H9 (cell line): ENCODE data around the gene ARHGAP40. TPM values are rescaled to one million over a fixed set of nuclear protein-coding genes. Genes with fewer than 3 reads are reported as not detected.

Experiments
- DNase-seq: peaks from one replicate; pipeline ENCODE4 v3.0.0-alpha.2; 2017
- H2AFZ ChIP-seq: one replicate; pipeline ENCODE4 v1.6.1; 2013; ENCODE audit warnings: mild to moderate bottlenecking, low read length, control low read depth, moderate library complexity
- H2AK5ac ChIP-seq: 2 replicates; pipeline ENCODE4 v1.6.1; 2013; ENCODE audit warnings: low read length, control low read depth, mixed read lengths; ENCODE audit not compliant: insufficient read length
- H2BK120ac ChIP-seq: one replicate; pipeline ENCODE4 v1.6.1; 2013; ENCODE audit warnings: low read depth, mild to moderate bottlenecking, low read length, control low read depth, inconsistent platforms; ENCODE audit not compliant: poor library complexity, severe bottlenecking
- H2BK12ac ChIP-seq: 2 replicates; pipeline ENCODE4 v1.6.1; 2013; ENCODE audit warnings: low read length, control low read depth, mixed read lengths, low read depth; ENCODE audit not compliant: insufficient read length
- H2BK15ac ChIP-seq: 2 replicates; pipeline ENCODE4 v1.6.1; 2013; ENCODE audit warnings: low read depth, low read length, control low read depth
- H2BK20ac ChIP-seq: one replicate; pipeline ENCODE4 v1.6.1; 2013; ENCODE audit warnings: low read depth, mild to moderate bottlenecking, low read length, control low read depth, inconsistent platforms; ENCODE audit not compliant: poor library complexity, severe bottlenecking
- H2BK5ac ChIP-seq: 2 replicates; pipeline ENCODE4 v1.6.1; 2013; ENCODE audit warnings: low read length, control low read depth, mixed read lengths; ENCODE audit not compliant: insufficient read length
- H3K14ac ChIP-seq: 2 replicates; pipeline ENCODE4 v1.6.1; 2013; ENCODE audit warnings: low read length, control low read depth; ENCODE audit not compliant: insufficient read depth
- H3K18ac ChIP-seq: 2 replicates; pipeline ENCODE4 v1.6.1; 2013; ENCODE audit warnings: low read depth, mild to moderate bottlenecking, mixed read lengths, low read length, control low read depth; ENCODE audit not compliant: insufficient read length
- H3K23ac ChIP-seq: 2 replicates; pipeline ENCODE4 v1.6.1; 2013; ENCODE audit warnings: low read length, control low read depth, mixed read lengths, low read depth; ENCODE audit not compliant: insufficient read length
- H3K23me2 ChIP-seq: 2 replicates; pipeline ENCODE4 v1.6.1; 2013; ENCODE audit warnings: low read depth, mild to moderate bottlenecking, mixed read lengths, low read length, control low read depth; ENCODE audit not compliant: insufficient read length, poor library complexity, severe bottlenecking
- H3K27ac ChIP-seq: 2 replicates; pipeline ENCODE4 v1.5.1; 2013; ENCODE audit warnings: low read length, control low read depth, mixed read lengths, low read depth; ENCODE audit not compliant: insufficient read length
- H3K27me3 ChIP-seq: 2 replicates; pipeline ENCODE4 v1.6.1; 2013; ENCODE audit warnings: low read length, control low read depth, inconsistent platforms; ENCODE audit not compliant: insufficient read depth
- H3K4ac ChIP-seq: 2 replicates; pipeline ENCODE4 v1.6.1; 2013; ENCODE audit warnings: low read depth, mild to moderate bottlenecking, control low read depth, inconsistent platforms, low read length, moderate library complexity
- H3K4me1 ChIP-seq: 2 replicates; pipeline ENCODE4 v1.6.1; 2013; ENCODE audit warnings: low read length, control low read depth, inconsistent platforms; ENCODE audit not compliant: insufficient read depth
- H3K4me2 ChIP-seq: 2 replicates; pipeline ENCODE4 v1.6.1; 2013; ENCODE audit warnings: low read length, control low read depth, mixed read lengths; ENCODE audit not compliant: insufficient read length, insufficient read depth
- H3K56ac ChIP-seq: 2 replicates; pipeline ENCODE4 v1.6.1; 2013; ENCODE audit warnings: low read depth, mild to moderate bottlenecking, mixed read lengths, low read length, control low read depth; ENCODE audit not compliant: insufficient read length
- H3K79me1 ChIP-seq: 2 replicates; pipeline ENCODE4 v1.6.1; 2013; ENCODE audit warnings: low read depth, mild to moderate bottlenecking, moderate library complexity, low read length, control low read depth, inconsistent platforms; ENCODE audit not compliant: insufficient read depth, poor library complexity, severe bottlenecking
- H3K79me2 ChIP-seq: 2 replicates; pipeline ENCODE4 v1.6.1; 2013; ENCODE audit warnings: low read length, control low read depth, inconsistent platforms; ENCODE audit not compliant: insufficient read depth
- H3K9ac ChIP-seq: 2 replicates; pipeline ENCODE4 v1.6.1; 2013; ENCODE audit warnings: low read length, control low read depth, mixed read lengths; ENCODE audit not compliant: insufficient read length; ENCODE audit errors: extremely low read depth
- H3K9me3 ChIP-seq: one replicate; pipeline ENCODE4 v1.6.1; 2013; ENCODE audit warnings: low read depth, low read length, inconsistent platforms; ENCODE audit not compliant: control insufficient read depth
- H3T11ph ChIP-seq: one replicate; pipeline ENCODE4 v1.6.1; 2013; ENCODE audit warnings: mild to moderate bottlenecking, low read length, control low read depth, inconsistent platforms
- H4K20me1 ChIP-seq: one replicate; pipeline ENCODE4 v1.6.1; 2013; ENCODE audit not compliant: control insufficient read depth, insufficient read length, insufficient read depth
- H4K5ac ChIP-seq: 2 replicates; pipeline ENCODE4 v1.6.1; 2013; ENCODE audit warnings: low read depth, mild to moderate bottlenecking, mixed read lengths, low read length, control low read depth; ENCODE audit not compliant: insufficient read length
- H4K8ac ChIP-seq: replicated peaks from 2 replicates; pipeline ENCODE4 v1.6.1; 2013; ENCODE audit warnings: low read length, control low read depth, mixed read lengths, low read depth; ENCODE audit not compliant: insufficient read length
- H4K91ac ChIP-seq: 2 replicates; pipeline ENCODE4 v1.6.1; 2013; ENCODE audit warnings: low read depth, mild to moderate bottlenecking, moderate library complexity, mixed read lengths, low read length, control low read depth; ENCODE audit not compliant: insufficient read length
- H3K27ac Mint-ChIP-seq, 3 experiments: 2 replicates in 2 of 3; 3 replicates in 1 of 3; pipeline ENCODE4 v1.8.0; 2020 to 2021; ENCODE audit warnings: mixed read lengths in 3 of 3, mild to moderate bottlenecking in 1 of 3, moderate library complexity in 1 of 3
- H3K27me3 Mint-ChIP-seq: 2 replicates; pipeline ENCODE4 v1.8.0; 2021; ENCODE audit warnings: low read depth, mild to moderate bottlenecking, moderate library complexity, mixed read lengths
- H3K36me3 Mint-ChIP-seq, 3 experiments: 2 replicates in 2 of 3; 3 replicates in 1 of 3; pipeline ENCODE4 v1.8.0; 2020 to 2021; ENCODE audit warnings: low read depth in 3 of 3, mixed read lengths in 3 of 3; ENCODE audit not compliant: insufficient read depth in 1 of 3
- H3K4me1 Mint-ChIP-seq, 2 experiments: 2 replicates each; pipeline ENCODE4 v1.8.0; 2020; ENCODE audit warnings: mixed read lengths in 2 of 2
- H3K4me3 Mint-ChIP-seq, 2 experiments: 2 replicates in 1 of 2; 3 replicates in 1 of 2; pipeline ENCODE4 v1.8.0; 2020 to 2021; ENCODE audit warnings: mild to moderate bottlenecking in 2 of 2, mixed read lengths in 2 of 2, moderate library complexity in 1 of 2
- H3K9me3 Mint-ChIP-seq, 2 experiments: 2 replicates in 1 of 2; 3 replicates in 1 of 2; pipeline ENCODE4 v1.8.0; 2020; ENCODE audit warnings: mild to moderate bottlenecking in 2 of 2, mixed read lengths in 2 of 2, moderate library complexity in 1 of 2
- WGBS: extraction: QIAGEN DNeasy Blood & Tissue Kit; methylation state at CpG from one replicate; pipeline ENCODE4 v1.1.7; 2013; ENCODE audit warnings: missing lambda C conversion rate, low lambda C conversion rate, mixed read lengths; ENCODE audit not compliant: insufficient read length; ENCODE audit errors: extremely low coverage; 5-methylcytosine and 5-hydroxymethylcytosine counted together
- total RNA-seq: library from RNA; stranded (reverse); gene quantifications from 2 replicates; pipeline ENCODE4 v1.2.1, GENCODE V29; 2021
- TF ChIP-seq, protein P1 (sequence below): fragments of 200-600 bp; sonication (generic); conservative IDR thresholded peaks from 3 replicates; pipeline ENCODE4 v1.8.0; 2021; ENCODE audit warnings: antibody characterized with exemption, mild to moderate bottlenecking

The ARHGAP40 gene
- total RNA-seq, 1 experiment from 2014 or later: 0.17 TPM

DNA sequence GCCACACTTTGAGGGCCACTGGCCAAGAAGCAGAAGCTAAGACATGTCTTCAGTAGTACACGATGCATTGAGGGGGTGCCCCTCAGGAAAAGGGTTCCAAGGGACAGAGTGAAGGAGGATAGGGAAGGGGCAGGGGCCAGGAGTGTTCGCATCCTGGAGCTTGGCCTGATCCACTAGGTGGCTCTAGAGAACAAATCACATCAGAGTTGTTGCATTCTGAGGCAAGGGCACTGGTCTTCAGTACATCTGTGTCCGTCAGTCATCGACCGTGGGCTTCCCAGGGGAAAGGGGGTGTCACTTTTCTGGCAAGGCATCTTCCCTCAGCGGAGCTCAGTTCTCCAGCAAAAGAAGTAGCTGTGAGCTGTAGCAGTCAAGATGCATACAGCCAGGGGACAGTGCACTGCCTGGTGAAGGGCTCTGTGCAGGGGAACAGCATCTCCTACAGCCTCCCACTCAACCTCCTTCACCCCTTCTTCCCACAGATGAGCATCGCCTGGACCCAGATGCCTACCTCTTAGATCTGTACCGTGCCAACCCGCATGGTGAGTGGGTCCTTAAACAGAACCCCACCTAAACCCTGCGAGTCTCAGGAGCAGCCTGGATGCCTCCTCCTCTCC, 47.8 kb downstream of the ARHGAP40 start:
- Histone ChIP-seq H2BK12ac (no peak overlapping the region), H3K79me1 (no peaks in the 10 kb centered on the region), H3K27ac (no peak overlapping the region), H3K27me3 (peaks cover 21% of the 10 kb centered on the region; the same call in 1 of the 2 replicates), H2BK5ac (no peak overlapping the region), H2BK120ac (no peak overlapping the region), H3K79me2 (no peaks in the 10 kb centered on the region), H3K9ac (no peak overlapping the region), H4K91ac (no peak overlapping the region), H2BK20ac (no peak overlapping the region), H3T11ph (no peak overlapping the region), H3K4me1 (no peaks in the 10 kb centered on the region; the same call in 1 of the 2 replicates), H2AFZ (no peak overlapping the region), H3K14ac (no peak overlapping the region), H2AK5ac (no peak overlapping the region), H4K5ac (no peak overlapping the region), H3K18ac (no peak overlapping the region), H3K56ac (no peak overlapping the region), H3K4me2 (no peak overlapping the region), H4K20me1 (no peaks in the 10 kb centered on the region), H2BK15ac (no peak overlapping the region), H4K8ac (no peak overlapping the region), H3K23ac (no peak overlapping the region), H3K4ac (no peak overlapping the region), H3K9me3 (no peaks in the 10 kb centered on the region), H3K23me2 (peaks cover 9% of the 10 kb centered on the region)
- Mint-ChIP-seq H3K4me3 (no peak overlapping the region), H3K4me1 (peaks cover 12 to 16% of the 10 kb centered on the region in 2 experiments), H3K9me3 (peaks cover 3 to 4% of the 10 kb centered on the region in 2 experiments; a peak in 4 of 5 replicates), H3K27ac (no peak overlapping the region), H3K27me3 (peaks cover 53% of the 10 kb centered on the region), H3K36me3 (no peaks in the 10 kb centered on the region; a peak in 1 of 7 replicates)
- WGBS: no CpG with 5 or more reads among the region's 10 CpGs
- TF ChIP-seq, protein P1, sequence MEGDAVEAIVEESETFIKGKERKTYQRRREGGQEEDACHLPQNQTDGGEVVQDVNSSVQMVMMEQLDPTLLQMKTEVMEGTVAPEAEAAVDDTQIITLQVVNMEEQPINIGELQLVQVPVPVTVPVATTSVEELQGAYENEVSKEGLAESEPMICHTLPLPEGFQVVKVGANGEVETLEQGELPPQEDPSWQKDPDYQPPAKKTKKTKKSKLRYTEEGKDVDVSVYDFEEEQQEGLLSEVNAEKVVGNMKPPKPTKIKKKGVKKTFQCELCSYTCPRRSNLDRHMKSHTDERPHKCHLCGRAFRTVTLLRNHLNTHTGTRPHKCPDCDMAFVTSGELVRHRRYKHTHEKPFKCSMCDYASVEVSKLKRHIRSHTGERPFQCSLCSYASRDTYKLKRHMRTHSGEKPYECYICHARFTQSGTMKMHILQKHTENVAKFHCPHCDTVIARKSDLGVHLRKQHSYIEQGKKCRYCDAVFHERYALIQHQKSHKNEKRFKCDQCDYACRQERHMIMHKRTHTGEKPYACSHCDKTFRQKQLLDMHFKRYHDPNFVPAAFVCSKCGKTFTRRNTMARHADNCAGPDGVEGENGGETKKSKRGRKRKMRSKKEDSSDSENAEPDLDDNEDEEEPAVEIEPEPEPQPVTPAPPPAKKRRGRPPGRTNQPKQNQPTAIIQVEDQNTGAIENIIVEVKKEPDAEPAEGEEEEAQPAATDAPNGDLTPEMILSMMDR: peak; percentile 73
- peak; percentile 61 for DNase-seq
